Upper lobe of left lung (tissue), 4 donors: ENCODE results near the gene UBE3A.

Source experiments
- CTCF ChIP-seq, 6 experiments: fragments of 450-650 bp in 4 of 6; fragments of 200-600 bp in 2 of 6; sonication (generic) in 2 of 6; IDR thresholded peaks; one replicate each; pipeline ENCODE4 v1.5.1; 2016 to 2019; ENCODE audit warnings: antibody characterized with exemption in 6 of 6
- EP300 ChIP-seq, 4 donors: sonication (generic); formaldehyde crosslinking; IDR thresholded peaks; one replicate each; pipeline ENCODE4 v1.5.1; 2017; ENCODE audit warnings: antibody characterized with exemption in 4 of 4, control low read depth in 2 of 4
- POLR2A ChIP-seq, 4 donors: fragments of 450-650 bp; IDR thresholded peaks; one replicate each; pipeline ENCODE4 v1.5.1; 2016 to 2017; ENCODE audit warnings: antibody characterized with exemption in 4 of 4, mild to moderate bottlenecking in 2 of 4
- POLR2AphosphoS5 ChIP-seq, 2 donors: sonication (generic); formaldehyde crosslinking; IDR thresholded peaks; one replicate each; pipeline ENCODE4 v1.5.1; 2017; ENCODE audit warnings: antibody characterized with exemption in 2 of 2

GRCh38 chr15:25446076-25446475, 7.3 kb upstream of the UBE3A start:
- no peak for TF ChIP-seq CTCF (IDR thresholded peaks at IDR 0.05)
- TF ChIP-seq POLR2AphosphoS5 (IDR thresholded peaks at IDR 0.05): no peak
- no peak for TF ChIP-seq POLR2A (IDR thresholded peaks at IDR 0.05)
- TF ChIP-seq EP300 (IDR thresholded peaks at IDR 0.05): no peak
